Measurements from ENCODE around the gene CPNE5. TPM values are rescaled to one million over a fixed set of nuclear protein-coding genes. Genes with fewer than 3 reads are reported as not detected.

CPNE5 gene
- total RNA-seq, 1 donor from 2014 or later, result 1.2 TPM

DNA sequence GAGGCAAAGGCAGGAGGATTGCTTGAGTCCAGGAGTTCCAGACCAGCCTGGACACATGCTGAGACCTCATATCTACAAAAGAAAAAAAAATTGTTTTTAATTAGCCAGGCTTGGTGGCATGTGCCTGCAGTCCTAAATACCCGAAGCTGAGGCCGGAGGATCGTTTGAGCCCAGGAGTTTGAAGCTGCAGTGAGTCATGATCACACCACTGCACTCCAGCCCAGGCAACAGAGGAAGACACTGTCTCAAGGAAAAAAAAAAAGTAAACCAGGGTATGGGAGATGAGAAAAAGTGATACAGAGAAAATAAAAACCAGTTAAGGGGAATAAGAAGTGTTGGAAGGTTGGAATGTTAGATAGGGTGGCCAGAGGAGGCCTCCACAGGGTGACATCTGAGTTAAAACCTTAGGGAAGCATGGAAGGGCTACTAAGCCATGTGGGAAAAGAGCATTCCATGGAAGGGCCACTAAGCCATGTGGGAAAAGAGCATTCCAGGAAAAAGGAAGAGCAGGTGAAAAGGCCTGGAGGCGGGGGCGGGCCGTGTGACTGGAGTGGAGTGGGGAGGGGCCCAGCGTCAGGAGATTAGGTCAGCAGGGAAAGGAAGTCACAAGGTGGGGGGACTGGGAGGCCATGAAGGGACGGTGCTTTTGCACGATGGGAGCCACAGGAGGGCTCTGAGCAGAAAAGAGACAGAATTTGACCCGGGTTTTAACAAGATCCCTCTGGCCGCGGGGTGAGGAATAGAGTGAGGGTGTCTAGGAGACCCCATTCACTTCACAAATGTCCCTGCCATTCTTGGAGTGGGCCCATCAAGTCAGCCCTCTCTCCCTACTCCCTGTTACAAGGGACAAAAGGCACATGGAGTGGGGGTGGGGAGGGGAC is 18.3 kb downstream of the CPNE5 start:
- DNase-seq (ENCODE audit: low spot score in 2 of 2, unreplicated experiment in 2 of 2), result no peak
- TF ChIP-seq, protein P1, sequence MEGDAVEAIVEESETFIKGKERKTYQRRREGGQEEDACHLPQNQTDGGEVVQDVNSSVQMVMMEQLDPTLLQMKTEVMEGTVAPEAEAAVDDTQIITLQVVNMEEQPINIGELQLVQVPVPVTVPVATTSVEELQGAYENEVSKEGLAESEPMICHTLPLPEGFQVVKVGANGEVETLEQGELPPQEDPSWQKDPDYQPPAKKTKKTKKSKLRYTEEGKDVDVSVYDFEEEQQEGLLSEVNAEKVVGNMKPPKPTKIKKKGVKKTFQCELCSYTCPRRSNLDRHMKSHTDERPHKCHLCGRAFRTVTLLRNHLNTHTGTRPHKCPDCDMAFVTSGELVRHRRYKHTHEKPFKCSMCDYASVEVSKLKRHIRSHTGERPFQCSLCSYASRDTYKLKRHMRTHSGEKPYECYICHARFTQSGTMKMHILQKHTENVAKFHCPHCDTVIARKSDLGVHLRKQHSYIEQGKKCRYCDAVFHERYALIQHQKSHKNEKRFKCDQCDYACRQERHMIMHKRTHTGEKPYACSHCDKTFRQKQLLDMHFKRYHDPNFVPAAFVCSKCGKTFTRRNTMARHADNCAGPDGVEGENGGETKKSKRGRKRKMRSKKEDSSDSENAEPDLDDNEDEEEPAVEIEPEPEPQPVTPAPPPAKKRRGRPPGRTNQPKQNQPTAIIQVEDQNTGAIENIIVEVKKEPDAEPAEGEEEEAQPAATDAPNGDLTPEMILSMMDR (IDR thresholded peaks at IDR 0.05; ENCODE audit: unreplicated experiment), result no peak
- Mint-ChIP-seq H3K27ac (no peak overlapping the region), H3K4me3 (no peak overlapping the region), H3K4me1 (peaks cover 21% of the 10 kb centered on the region), H3K36me3 (no peaks in the 10 kb centered on the region), H3K27me3 (ENCODE audit: low read depth) (no peaks in the 10 kb centered on the region), H3K9me3 (no peaks in the 10 kb centered on the region)

DNA sequence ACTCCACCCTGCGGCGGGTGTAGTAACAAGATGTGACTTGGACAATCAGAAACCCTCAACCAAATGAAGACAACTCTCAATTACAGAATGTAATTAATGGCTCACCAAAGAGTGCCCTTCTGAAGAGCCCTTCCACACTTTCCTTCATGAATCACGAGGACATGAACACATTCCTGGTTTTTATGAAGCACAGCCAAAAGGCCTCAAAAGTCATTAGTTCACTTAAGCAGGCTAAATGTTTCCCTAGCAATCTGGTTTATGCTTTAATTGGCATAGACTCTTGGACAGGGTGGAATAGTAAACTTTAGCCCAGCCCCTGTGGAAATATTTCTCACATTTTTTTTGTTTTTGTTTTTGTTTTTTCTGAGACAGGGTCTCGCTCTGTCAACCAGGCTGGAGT is 20.5 kb downstream of the CPNE5 start:
- Mint-ChIP-seq H3K36me3 (no peaks in the 10 kb centered on the region), H3K27ac (no peak overlapping the region), H3K4me1 (peaks cover 21% of the 10 kb centered on the region), H3K27me3 (ENCODE audit: low read depth) (no peaks in the 10 kb centered on the region), H3K4me3 (no peak overlapping the region), H3K9me3 (no peaks in the 10 kb centered on the region)
- TF ChIP-seq, protein P1 (IDR thresholded peaks at IDR 0.05; ENCODE audit: unreplicated experiment), result no peak
- DNase-seq (ENCODE audit: low spot score in 2 of 2, unreplicated experiment in 2 of 2), result no peak

DNA sequence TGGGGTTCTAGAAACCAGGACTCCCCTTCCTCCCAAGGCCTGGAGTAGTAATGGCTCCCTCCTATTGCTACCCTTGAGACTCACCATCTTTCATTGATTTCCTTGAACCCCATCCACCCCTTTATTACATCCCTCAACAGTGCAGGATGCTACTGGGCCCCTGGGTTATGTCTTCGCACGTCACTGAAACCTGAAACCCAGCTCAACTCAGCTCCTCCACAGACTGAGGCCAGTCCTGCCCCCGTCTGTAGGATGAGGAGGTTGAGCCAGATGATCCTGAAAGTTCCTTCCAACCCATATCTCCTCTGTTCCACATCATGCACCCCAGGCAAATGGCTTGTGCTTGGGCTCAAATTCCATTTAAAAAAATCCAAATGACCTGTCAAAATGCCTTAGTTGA is 21.4 kb downstream of the CPNE5 start:
- H3K9me3 Mint-ChIP-seq, result no peaks in the 10 kb centered on the region
- no peak overlapping the region for H3K27ac Mint-ChIP-seq
- H3K36me3 Mint-ChIP-seq, result no peaks in the 10 kb centered on the region
- no peak overlapping the region for H3K4me3 Mint-ChIP-seq
- H3K4me1 Mint-ChIP-seq, result peaks cover 19% of the 10 kb centered on the region
- no peaks in the 10 kb centered on the region for H3K27me3 Mint-ChIP-seq (ENCODE audit: low read depth)
- DNase-seq (ENCODE audit: low spot score in 2 of 2, unreplicated experiment in 2 of 2), result no peak
- TF ChIP-seq, protein P1 (IDR thresholded peaks at IDR 0.05; ENCODE audit: unreplicated experiment), result no peak

- Mint-ChIP-seq H3K36me3 (no peaks in the 10 kb centered on the region), H3K9me3 (no peaks in the 10 kb centered on the region), H3K27ac (no peak overlapping the region), H3K27me3 (ENCODE audit: low read depth) (no peaks in the 10 kb centered on the region), H3K4me1 (peaks cover 19% of the 10 kb centered on the region), H3K4me3 (no peak overlapping the region)
- DNase-seq (ENCODE audit: low spot score in 2 of 2, unreplicated experiment in 2 of 2), result no peak
- TF ChIP-seq, protein P1 (IDR thresholded peaks at IDR 0.05; ENCODE audit: unreplicated experiment), result no peak
These were observed 21.9 kb downstream of the CPNE5 start for GRCh38 chr6:36817176-36817817.

DNA sequence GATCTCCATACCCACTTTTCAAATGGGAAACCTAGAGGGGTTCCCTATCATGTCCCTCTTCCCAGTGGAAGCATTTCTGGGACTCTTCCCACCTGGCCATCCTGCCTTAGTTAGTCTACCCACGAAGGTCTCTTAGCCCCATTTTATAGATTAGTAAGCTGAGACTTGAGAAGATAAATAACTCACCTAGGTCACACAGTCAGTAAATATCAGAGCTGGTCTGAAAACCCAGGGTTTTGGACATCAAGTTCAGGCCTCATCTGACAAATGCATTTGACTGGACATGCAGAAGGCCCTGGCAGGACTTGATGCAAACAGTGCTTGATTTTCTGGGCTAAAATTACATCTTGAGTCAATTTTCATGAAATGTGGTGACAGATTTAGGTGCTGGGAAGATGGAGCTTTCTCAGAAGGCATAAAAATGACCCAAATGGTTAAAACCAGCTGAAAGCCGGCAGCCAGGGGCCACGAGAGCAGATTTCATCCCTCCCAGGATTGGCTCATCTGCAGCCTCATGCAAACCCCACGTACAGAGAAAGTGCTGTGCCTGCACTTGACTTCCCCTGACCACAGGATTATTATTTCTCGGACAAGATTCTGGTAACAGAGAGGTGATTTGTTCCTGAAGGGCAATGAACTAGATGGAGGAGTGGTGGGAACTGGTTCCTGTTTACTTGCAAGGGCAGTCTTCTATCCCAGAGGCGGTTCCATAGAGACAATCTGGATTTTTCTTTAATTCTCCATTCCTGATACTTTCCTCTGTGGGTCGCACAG is 23.1 kb downstream of the CPNE5 start:
- no peaks in the 10 kb centered on the region for H3K9me3 Mint-ChIP-seq
- no peaks in the 10 kb centered on the region for H3K36me3 Mint-ChIP-seq
- TF ChIP-seq, protein P1 (IDR thresholded peaks at IDR 0.05; ENCODE audit: unreplicated experiment), result no peak
- H3K4me1 Mint-ChIP-seq, result peaks cover 10% of the 10 kb centered on the region
- no peak overlapping the region for H3K27ac Mint-ChIP-seq
- peaks cover 3% of the 10 kb centered on the region for H3K27me3 Mint-ChIP-seq (ENCODE audit: low read depth)
- H3K4me3 Mint-ChIP-seq, result no peak overlapping the region
- no peak for DNase-seq (ENCODE audit: low spot score in 2 of 2, unreplicated experiment in 2 of 2)
